GM19397 (cell line): ENCODE data around the gene AQP12B.
"Not testable (repeated sequence)": the region's sequence is repeated elsewhere in the genome, so short reads cannot be mapped to it uniquely, and the experiment has no call there.

ENCODE experiments used
- ATAC-seq: cut with Tn5 transposase; IDR thresholded peaks from one replicate; pipeline ENCODE4 v1.9.1; 2021; ENCODE audit warnings: mild to moderate bottlenecking, moderate library complexity; ENCODE audit not compliant: unreplicated experiment

Gene AQP12B

DNA sequence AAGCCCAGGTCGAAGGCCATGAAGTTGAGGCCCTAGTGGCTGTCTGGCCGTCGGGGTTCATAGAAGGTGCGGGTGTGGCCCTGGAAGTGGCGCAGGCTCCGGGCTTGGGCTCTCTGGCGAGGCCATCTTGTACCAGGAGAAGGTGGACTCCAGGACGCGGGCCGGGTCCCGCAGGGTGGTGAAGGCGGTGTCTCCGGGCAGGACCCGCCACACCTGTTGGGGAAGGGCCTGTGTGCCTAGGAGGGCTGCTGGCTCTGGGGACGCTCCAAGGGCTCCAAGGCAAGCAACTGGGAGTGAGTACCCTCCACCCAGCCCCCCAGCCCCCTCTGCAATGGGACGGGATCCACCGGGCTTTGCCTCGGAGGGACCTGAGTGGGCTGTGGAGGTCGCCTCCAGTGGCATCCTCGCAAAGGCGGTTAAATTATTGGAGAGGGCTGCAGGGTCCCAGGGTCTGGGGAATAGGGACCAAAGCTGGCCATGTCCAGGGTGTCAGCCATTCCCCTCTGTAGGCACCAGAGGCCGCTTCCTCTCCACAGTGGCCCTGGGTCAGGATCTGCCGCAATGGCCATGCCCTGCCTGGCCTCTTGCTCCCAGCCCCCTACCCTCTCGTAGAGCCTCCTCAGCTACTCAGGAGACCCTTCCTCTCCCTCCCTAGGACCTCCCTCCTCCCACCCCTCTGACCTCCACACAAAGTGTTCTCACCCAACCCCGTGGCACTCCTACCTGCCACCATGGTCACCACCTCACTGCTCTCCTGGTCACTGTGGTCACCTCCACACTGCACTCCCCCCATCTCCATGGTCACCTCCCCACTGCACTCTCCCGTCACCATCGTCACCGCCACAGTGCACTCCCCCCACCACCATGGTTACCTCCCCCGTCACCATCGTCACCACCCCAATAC is 19.3 kb upstream of the AQP12B start:
- ATAC-seq, result no peak

GRCh38 chr2:240701091-240701735 is 18.5 kb upstream of the AQP12B start:
- ATAC-seq, result no peak

DNA sequence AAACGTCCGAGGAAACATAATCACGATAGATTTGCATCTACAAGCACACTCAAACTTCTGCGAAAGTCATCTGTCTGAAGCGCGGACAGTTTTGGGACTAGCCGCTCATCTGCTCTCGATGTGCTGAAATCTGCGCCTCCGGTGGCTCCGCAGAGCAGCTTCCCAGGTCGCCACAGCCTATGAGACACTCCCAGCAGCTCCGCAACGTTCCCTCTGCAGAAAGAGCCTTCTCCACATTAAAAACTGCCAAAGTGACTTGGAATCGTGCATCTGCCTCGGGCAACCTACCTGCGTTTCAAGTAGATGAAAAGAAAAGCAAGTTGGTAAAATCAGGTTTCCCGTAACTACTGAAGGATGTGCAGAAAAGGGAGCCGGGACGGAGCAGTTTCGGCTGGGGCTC is 17.9 kb upstream of the AQP12B start:
- not testable (repeated sequence) for ATAC-seq

DNA sequence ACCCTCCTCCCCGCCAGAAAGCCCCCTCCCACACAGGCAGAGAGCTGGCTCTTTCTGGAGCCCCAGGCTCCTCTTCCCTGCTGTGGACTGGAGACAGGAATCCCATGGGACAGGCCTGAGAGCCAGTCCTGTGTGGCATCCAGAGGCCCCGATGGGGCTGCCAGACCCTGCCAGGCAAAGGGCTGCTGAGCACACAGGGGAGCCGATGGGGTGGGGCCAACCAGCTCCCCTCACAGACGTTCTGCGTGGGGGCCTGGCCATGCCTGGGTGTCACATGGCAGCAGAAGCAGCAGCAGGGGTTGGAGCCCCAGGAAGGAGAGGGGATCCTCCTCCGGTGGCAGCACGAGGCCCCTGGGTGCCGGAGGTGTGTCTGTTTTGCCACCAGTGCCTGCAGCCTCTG is 17.1 kb upstream of the AQP12B start:
- ATAC-seq, result not testable (repeated sequence)

- ATAC-seq, result not testable (repeated sequence)
Measured at GRCh38 chr2:240698852-240699561, 16.3 kb upstream of the AQP12B start.

DNA sequence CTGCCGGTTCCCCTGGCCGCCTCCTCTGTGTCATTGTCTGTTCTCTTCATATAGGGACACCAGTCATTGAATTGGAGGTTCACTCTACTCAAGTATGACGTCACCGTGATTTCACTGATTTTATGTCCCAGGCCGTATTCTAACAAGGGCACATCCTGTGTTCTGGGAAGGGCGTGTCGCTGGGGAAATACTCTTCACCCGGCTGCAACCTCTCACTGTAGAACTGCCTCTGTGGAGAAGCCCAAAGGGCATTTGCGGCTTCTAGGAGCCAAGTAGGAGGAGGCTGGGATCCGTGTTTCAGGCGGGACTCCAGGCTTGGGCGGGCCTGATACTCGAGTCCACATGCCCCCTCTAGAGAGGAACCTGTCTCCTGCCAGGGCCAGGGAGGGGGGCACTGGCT is 13.8 kb upstream of the AQP12B start:
- ATAC-seq, result not testable (repeated sequence)

- not testable (repeated sequence) for ATAC-seq
Measured at GRCh38 chr2:240695593-240695992, 12.9 kb upstream of the AQP12B start.

DNA sequence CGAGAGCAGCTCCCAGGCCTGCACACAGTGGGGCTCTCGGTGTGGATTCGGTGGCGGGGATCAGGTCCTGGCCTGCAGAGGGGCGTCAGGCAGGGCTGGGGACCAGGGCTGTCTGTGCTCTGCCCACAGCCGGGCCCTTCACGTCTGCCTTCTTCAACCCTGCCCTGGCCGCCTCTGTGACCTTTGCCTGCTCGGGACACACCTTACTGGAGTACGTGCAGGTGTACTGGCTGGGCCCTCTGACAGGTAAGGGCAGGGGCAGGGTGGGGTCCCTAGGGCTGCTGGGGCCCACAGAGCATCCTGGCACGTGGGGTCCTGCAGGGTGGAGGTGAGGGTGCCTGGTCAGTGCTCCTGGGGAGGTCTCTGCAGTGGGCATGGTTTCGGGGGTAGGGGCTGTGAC is 11.6 kb upstream of the AQP12B start:
- ATAC-seq, result not testable (repeated sequence)

- not testable (repeated sequence) for ATAC-seq
Measured at GRCh38 chr2:240692583-240693561, 10.2 kb upstream of the AQP12B start.

DNA sequence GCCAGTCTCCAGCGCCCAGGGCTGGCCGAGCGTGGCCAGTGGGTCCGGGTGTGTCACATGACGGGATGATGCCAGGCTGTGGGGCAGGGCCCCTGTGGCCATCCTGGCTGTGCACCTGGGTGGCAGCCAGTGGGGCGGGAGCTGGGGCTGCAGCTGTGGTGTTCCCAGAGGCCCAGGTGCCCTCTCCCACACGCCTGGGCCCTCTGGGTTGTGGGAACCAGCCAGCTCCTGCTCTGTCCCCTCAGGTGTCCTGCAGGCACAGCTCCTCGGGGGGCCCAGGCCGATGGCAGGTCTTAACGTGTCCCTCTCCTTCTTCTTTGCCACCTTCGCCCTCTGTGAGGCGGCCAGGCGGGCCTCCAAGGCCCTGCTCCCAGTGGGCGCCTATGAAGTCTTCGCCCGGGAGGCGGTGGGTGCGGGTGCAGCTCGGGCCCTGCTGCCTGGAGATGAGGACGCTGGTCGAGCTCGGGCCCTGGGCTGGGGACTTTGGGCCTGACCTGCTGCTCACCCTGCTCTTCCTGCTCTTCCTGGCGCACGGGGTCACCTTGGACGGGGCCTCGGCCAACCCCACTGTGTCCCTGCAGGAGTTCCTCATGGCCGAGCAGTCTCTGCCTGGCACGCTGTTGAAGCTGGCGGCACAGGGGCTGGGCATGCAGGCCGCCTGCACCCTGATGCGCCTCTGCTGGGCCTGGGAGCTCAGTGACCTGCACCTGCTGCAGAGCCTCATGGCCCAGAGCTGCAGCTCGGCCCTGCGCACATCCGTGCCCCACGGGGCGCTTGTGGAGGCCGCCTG is 9.1 kb upstream of the AQP12B start, which contains the start of gene AQP12A:
AQP12A (plus strand) TSS at position 236 of the 790 bp plus-strand sequence; CDS start at position 284, 48 bp downstream.
- ATAC-seq, result not testable (repeated sequence)

DNA sequence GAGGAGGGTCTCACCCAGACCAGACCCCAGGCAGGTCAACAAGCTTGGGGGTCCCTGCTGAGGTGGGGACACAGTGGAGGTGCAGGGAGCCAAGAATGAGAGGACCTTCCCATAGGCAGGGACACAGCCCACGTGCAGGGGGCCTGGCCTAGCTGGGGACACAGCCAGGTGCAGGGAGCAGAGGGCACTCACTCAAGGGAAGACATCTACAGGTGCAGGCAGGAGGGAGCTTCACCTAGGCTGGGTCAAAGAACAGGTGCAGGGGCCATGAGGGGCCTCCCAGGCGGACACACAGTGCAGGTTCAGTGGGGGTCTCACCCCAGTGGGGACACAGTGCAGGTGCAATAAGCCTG is 8.4 kb upstream of the AQP12B start:
- ATAC-seq, result not testable (repeated sequence)

DNA sequence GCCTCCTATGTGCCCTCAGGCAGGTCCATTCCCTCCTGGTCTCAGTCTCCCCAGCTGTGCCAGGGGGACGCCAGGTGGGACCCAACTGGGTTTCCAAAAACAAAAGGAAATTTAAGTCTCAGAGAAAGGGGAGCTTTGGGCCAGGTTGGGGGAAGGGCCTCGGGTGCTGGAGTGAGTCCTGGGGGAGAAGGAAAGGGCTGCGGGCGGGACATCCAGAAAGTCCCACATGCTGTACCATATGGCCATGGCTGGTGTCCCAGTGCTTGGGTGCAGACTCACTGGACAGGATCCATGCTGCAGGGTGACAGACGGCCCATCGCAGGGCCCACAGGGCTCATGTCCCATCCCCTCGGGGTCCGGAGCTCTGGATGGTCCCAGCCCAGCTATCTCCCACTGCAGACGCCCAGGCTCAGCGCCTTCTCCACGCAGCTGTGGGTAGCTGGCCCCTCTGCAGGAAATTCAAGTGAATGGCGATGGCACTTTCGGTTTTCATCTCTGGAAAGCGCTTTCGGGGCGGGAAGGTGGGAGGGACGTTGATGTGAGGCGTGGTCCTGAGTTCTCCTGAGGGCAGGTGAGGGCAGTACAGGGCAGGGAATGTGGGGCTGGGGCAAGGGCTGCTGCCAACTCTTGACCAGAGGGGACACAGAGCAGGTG is 7.9 kb upstream of the AQP12B start:
- not testable (repeated sequence) for ATAC-seq

DNA sequence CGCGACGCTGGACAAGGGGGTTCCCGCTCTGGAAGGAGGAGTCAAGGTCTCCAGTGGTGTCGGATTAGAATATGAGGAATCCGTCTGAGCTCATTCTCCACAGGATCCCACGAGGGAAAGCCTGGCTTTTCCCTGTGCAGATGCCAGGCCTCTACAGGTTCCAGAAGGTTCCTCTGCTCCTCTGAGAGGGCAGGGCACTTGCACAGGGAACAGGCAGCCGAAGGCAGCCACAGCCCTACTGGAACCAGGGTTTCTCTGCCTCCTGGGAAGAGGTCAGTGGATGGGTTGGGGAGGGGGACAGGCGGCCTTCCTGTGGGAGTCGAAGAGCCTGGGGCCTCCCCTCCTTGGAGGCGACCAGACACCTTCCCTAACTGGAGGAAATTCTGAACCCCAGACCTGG is 7.3 kb upstream of the AQP12B start:
- no peak for ATAC-seq

GRCh38 chr2:240688553-240688919 is 5.9 kb upstream of the AQP12B start:
- ATAC-seq, result no peak

- no peak for ATAC-seq
Measured at GRCh38 chr2:240687741-240688552, 5.3 kb upstream of the AQP12B start.

GRCh38 chr2:240687045-240687740 is 4.5 kb upstream of the AQP12B start:
- ATAC-seq, result no peak

- ATAC-seq, result no peak
Measured at GRCh38 chr2:240686460-240686859, 3.8 kb upstream of the AQP12B start.
